Measurements from ENCODE around the gene ZDHHC5. TPM values are rescaled to one million over a fixed set of nuclear protein-coding genes. Genes with fewer than 3 reads are reported as not detected.
"Not testable (repeated sequence)": the region's sequence is repeated elsewhere in the genome, so short reads cannot be mapped to it uniquely, and the experiment has no call there.

The ZDHHC5 gene
- polyA plus RNA-seq, 1 donor (not counting 4 experiments of a cell fraction or from before 2014, with no cell fraction given): 79.3 TPM

DNA sequence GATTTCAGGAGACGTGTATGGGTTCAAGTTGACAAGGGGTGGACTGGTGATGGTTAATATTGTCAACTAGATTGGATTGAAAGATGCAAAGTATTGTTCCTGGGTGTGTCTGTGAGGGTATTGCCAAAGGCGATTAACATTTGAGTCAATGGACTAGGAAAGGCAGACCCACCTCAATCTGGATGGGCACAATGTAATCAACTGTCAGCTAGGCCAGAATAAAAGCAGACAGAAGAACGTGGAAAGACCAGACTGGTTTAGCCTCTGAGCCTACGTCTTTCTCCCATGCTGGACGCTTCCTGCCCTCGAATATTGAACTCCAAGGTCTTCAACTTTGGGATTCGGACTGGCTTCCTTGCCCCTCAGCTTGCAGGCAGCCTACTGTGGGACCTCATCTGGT is 16.5 kb upstream of the ZDHHC5 start:
- FAIRE-seq: no peak
- H3K27me3 ChIP-seq (ENCODE audit: control insufficient read depth, extremely low read depth, insufficient read depth, low read length): peaks cover 32% of the 10 kb centered on the region
- dilution Hi-C loops (cut with MboI; ENCODE audit: extremely low pct_ligation_motif_present, low sequenced_read_pairs): no loop called here

DNA sequence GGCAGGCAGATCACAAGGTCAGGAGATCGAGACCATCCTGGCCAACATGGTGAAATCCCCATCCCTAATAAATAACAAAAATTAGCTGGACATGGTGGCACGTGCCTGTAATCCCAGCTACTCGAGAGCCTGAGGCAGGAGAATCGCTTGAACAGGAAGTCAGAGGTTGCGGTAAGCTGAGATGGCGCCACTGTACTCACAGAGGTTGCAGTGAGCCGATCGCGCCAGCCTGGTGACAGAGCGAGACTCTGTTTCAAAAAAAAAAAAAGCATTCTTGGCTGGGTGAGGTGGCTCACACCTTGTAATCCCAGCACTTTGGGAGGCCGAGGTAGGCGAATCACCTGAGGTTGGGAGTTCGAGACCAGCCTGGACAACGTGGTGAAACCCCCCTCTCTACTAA is 15.7 kb upstream of the ZDHHC5 start:
- H3K9me3 ChIP-seq (ENCODE audit: control insufficient read depth, low read depth, low read length); H3K36me3 ChIP-seq (ENCODE audit: control insufficient read depth in 2 of 2, extremely low read depth in 1 of 2, insufficient read depth in 2 of 2, low read length in 2 of 2); H3K27ac ChIP-seq (ENCODE audit: control insufficient read depth, insufficient read depth, low read length); H4K20me1 ChIP-seq (ENCODE audit: control insufficient read depth, extremely low read depth, insufficient read depth, low read length); H3K9ac ChIP-seq (ENCODE audit: control insufficient read depth, extremely low read depth, insufficient read depth, low read length); H3K4me3 ChIP-seq (ENCODE audit: control insufficient read depth in 2 of 3, extremely low read depth in 1 of 3, insufficient read depth in 2 of 3, low read depth in 1 of 3, low read length in 3 of 3); FAIRE-seq; H3K9me1 ChIP-seq (ENCODE audit: control insufficient read depth, extremely low read depth, insufficient read depth, low read length); H2AFZ ChIP-seq (ENCODE audit: control insufficient read depth, low read length); H3K4me2 ChIP-seq (ENCODE audit: control insufficient read depth, extremely low read depth, insufficient read depth, low read depth, low read length); dilution Hi-C loops (cut with MboI; ENCODE audit: extremely low pct_ligation_motif_present, low sequenced_read_pairs); DNase-seq (ENCODE audit: low read depth, low spot score); H3K79me2 ChIP-seq (ENCODE audit: control insufficient read depth, insufficient read depth, low read length): not testable (repeated sequence)
- Histone ChIP-seq H3K4me1 (ENCODE audit: control insufficient read depth, extremely low read depth, insufficient read depth, low read length) (peaks cover 32% of the 10 kb centered on the region), H3K27me3 (ENCODE audit: control insufficient read depth, extremely low read depth, insufficient read depth, low read length) (peaks cover 25% of the 10 kb centered on the region)

More for the DNA sequence above, 16.5 kb upstream of the ZDHHC5 start:
- Histone ChIP-seq H3K36me3 (ENCODE audit: control insufficient read depth in 2 of 2, extremely low read depth in 1 of 2, insufficient read depth in 2 of 2, low read length in 2 of 2) (no peaks in the 10 kb centered on the region), H3K9me1 (ENCODE audit: control insufficient read depth, extremely low read depth, insufficient read depth, low read length) (no peaks in the 10 kb centered on the region), H3K9me3 (ENCODE audit: control insufficient read depth, low read depth, low read length) (no peaks in the 10 kb centered on the region), H3K27ac (ENCODE audit: control insufficient read depth, insufficient read depth, low read length) (no peak overlapping the region), H3K4me1 (ENCODE audit: control insufficient read depth, extremely low read depth, insufficient read depth, low read length) (peaks cover 35% of the 10 kb centered on the region), H3K79me2 (ENCODE audit: control insufficient read depth, insufficient read depth, low read length) (no peaks in the 10 kb centered on the region), H3K4me2 (ENCODE audit: control insufficient read depth, extremely low read depth, insufficient read depth, low read depth, low read length) (no peak overlapping the region), H3K9ac (ENCODE audit: control insufficient read depth, extremely low read depth, insufficient read depth, low read length) (no peak overlapping the region), H4K20me1 (ENCODE audit: control insufficient read depth, extremely low read depth, insufficient read depth, low read length) (peaks cover 8% of the 10 kb centered on the region), H2AFZ (ENCODE audit: control insufficient read depth, low read length) (no peak overlapping the region), H3K4me3 (ENCODE audit: control insufficient read depth in 2 of 3, extremely low read depth in 1 of 3, insufficient read depth in 2 of 3, low read depth in 1 of 3, low read length in 3 of 3) (no peak overlapping the region)
- TF ChIP-seq EZH2 (IDR thresholded peaks at IDR 0.05; ENCODE audit: low read length): no peak
- TF ChIP-seq, protein P1, sequence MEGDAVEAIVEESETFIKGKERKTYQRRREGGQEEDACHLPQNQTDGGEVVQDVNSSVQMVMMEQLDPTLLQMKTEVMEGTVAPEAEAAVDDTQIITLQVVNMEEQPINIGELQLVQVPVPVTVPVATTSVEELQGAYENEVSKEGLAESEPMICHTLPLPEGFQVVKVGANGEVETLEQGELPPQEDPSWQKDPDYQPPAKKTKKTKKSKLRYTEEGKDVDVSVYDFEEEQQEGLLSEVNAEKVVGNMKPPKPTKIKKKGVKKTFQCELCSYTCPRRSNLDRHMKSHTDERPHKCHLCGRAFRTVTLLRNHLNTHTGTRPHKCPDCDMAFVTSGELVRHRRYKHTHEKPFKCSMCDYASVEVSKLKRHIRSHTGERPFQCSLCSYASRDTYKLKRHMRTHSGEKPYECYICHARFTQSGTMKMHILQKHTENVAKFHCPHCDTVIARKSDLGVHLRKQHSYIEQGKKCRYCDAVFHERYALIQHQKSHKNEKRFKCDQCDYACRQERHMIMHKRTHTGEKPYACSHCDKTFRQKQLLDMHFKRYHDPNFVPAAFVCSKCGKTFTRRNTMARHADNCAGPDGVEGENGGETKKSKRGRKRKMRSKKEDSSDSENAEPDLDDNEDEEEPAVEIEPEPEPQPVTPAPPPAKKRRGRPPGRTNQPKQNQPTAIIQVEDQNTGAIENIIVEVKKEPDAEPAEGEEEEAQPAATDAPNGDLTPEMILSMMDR (optimal IDR thresholded peaks at IDR 0.05 in 1 of 3, IDR thresholded peaks at IDR 0.05 in 1 of 3, conservative IDR thresholded peaks at IDR 0.05 in 1 of 3; ENCODE audit: extremely low read depth in 1 of 3, insufficient read depth in 2 of 3, low read length in 3 of 3): no peak
- no peak for DNase-seq (ENCODE audit: low read depth, low spot score)

DNA sequence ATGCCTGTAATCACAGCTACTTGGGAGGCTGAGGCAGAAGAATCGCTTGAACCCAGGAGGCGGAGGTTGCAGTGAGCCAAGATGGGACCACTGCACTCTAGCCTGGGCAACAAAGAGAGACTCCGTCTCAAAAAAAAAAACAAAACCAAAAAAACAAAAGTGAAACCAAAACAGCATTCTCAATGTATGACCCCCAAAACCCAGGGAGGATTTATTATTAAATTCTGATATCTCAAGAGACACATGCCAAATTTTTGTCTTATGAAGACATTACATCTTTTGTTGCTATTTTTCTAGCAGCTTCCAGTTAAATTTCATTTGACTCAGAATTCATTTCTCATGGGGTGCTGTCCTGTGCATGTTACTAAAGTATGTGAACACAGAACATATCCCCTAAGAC is 15.3 kb upstream of the ZDHHC5 start:
- H3K9me3 ChIP-seq (ENCODE audit: control insufficient read depth, low read depth, low read length): no peaks in the 10 kb centered on the region
- dilution Hi-C loops (cut with MboI; ENCODE audit: extremely low pct_ligation_motif_present, low sequenced_read_pairs): no loop called here
- DNase-seq (ENCODE audit: low read depth, low spot score) (no peak), FAIRE-seq (no peak)
- H3K27me3 ChIP-seq (ENCODE audit: control insufficient read depth, extremely low read depth, insufficient read depth, low read length): peaks cover 21% of the 10 kb centered on the region
- peaks cover under 1% of the 10 kb centered on the region for H3K79me2 ChIP-seq (ENCODE audit: control insufficient read depth, insufficient read depth, low read length)
- no peak overlapping the region for H3K4me3 ChIP-seq (ENCODE audit: control insufficient read depth in 2 of 3, extremely low read depth in 1 of 3, insufficient read depth in 2 of 3, low read depth in 1 of 3, low read length in 3 of 3)
- peaks cover 28% of the 10 kb centered on the region for H3K4me1 ChIP-seq (ENCODE audit: control insufficient read depth, extremely low read depth, insufficient read depth, low read length)
- no peak overlapping the region for H3K9ac ChIP-seq (ENCODE audit: control insufficient read depth, extremely low read depth, insufficient read depth, low read length)
- H3K9me1 ChIP-seq (ENCODE audit: control insufficient read depth, extremely low read depth, insufficient read depth, low read length): no peaks in the 10 kb centered on the region
- no peak overlapping the region for H3K4me2 ChIP-seq (ENCODE audit: control insufficient read depth, extremely low read depth, insufficient read depth, low read depth, low read length)
- TF ChIP-seq EZH2 (IDR thresholded peaks at IDR 0.05; ENCODE audit: low read length): no peak
- TF ChIP-seq, protein P1 (optimal IDR thresholded peaks at IDR 0.05 in 1 of 3, IDR thresholded peaks at IDR 0.05 in 1 of 3, conservative IDR thresholded peaks at IDR 0.05 in 1 of 3; ENCODE audit: extremely low read depth in 1 of 3, insufficient read depth in 2 of 3, low read length in 3 of 3): no peak
- no peak overlapping the region for H3K27ac ChIP-seq (ENCODE audit: control insufficient read depth, insufficient read depth, low read length)
- H3K36me3 ChIP-seq (ENCODE audit: control insufficient read depth in 2 of 2, extremely low read depth in 1 of 2, insufficient read depth in 2 of 2, low read length in 2 of 2): no peaks in the 10 kb centered on the region
- no peak overlapping the region for H2AFZ ChIP-seq (ENCODE audit: control insufficient read depth, low read length)
- H4K20me1 ChIP-seq (ENCODE audit: control insufficient read depth, extremely low read depth, insufficient read depth, low read length): peaks cover 8% of the 10 kb centered on the region

Data from keratinocyte (primary cell).